Stimulated activated CD8-positive, alpha-beta memory T cell treated with anti-CD3 and anti-CD28 coated beads, Interleukin-12 subunit alpha, Interleukin-12 subunit beta, amount 100 ng/mL, for 4 hours (primary cell): ENCODE measurements around the gene KCTD1.
"Not testable (repeated sequence)": the region's sequence is repeated elsewhere in the genome, so short reads cannot be mapped to it uniquely, and the experiment has no call there.

Source experiments
- DNase-seq: peaks from one replicate; pipeline ENCODE4 v3.0.0-alpha.2; 2020; ENCODE audit warnings: low read depth

Gene KCTD1

GRCh38 chr18:26457611-26458353 is 90.6 kb downstream of the KCTD1 start:
- DNase-seq, result no peak

GRCh38 chr18:26457195-26457594 is 91.2 kb downstream of the KCTD1 start:
- DNase-seq, result no peak

- no peak for DNase-seq
These were observed 92.3 kb downstream of the KCTD1 start for GRCh38 chr18:26456070-26456491.

GRCh38 chr18:26455639-26456038 is 92.7 kb downstream of the KCTD1 start:
- no peak for DNase-seq

- no peak for DNase-seq
These were observed 93.7 kb downstream of the KCTD1 start for GRCh38 chr18:26454616-26455015.

GRCh38 chr18:26454192-26454591 is 94.2 kb downstream of the KCTD1 start:
- DNase-seq, result no peak

- DNase-seq, result no peak
These were observed 94.9 kb downstream of the KCTD1 start for GRCh38 chr18:26453386-26453901.

GRCh38 chr18:26450989-26451682 is 97.2 kb downstream of the KCTD1 start:
- DNase-seq, result no peak

- no peak for DNase-seq
These were observed 99.6 kb downstream of the KCTD1 start for GRCh38 chr18:26448714-26449159.

- no peak for DNase-seq
These were observed 104.5 kb downstream of the KCTD1 start for GRCh38 chr18:26443853-26444252.

GRCh38 chr18:26442126-26442525 is 106.2 kb downstream of the KCTD1 start:
- DNase-seq, result no peak

GRCh38 chr18:26440644-26441043 is 107.7 kb downstream of the KCTD1 start:
- no peak for DNase-seq

- no peak for DNase-seq
These were observed 108.8 kb downstream of the KCTD1 start for GRCh38 chr18:26439537-26439936.

- no peak for DNase-seq
These were observed 109.4 kb downstream of the KCTD1 start for GRCh38 chr18:26438980-26439379.

- not testable (repeated sequence) for DNase-seq
These were observed 110.7 kb downstream of the KCTD1 start for GRCh38 chr18:26437634-26438033.

- DNase-seq, result no peak
These were observed 111.9 kb downstream of the KCTD1 start for GRCh38 chr18:26436176-26437051.

- DNase-seq, result no peak
These were observed 112.8 kb downstream of the KCTD1 start for GRCh38 chr18:26435415-26436095.

GRCh38 chr18:26434887-26435286 is 113.5 kb downstream of the KCTD1 start:
- no peak for DNase-seq

- DNase-seq, result no peak
These were observed 115.5 kb downstream of the KCTD1 start for GRCh38 chr18:26432651-26433424.

- DNase-seq, result no peak
These were observed 118.7 kb downstream of the KCTD1 start for GRCh38 chr18:26429535-26430226.
